GM18867 (cell line): ENCODE results near the gene CACHD1.

Experiments
- ATAC-seq: cut with Tn5 transposase; IDR thresholded peaks from one replicate; pipeline ENCODE4 v1.9.1; 2021; ENCODE audit warnings: mild to moderate bottlenecking, moderate library complexity; ENCODE audit not compliant: unreplicated experiment

Gene CACHD1

DNA sequence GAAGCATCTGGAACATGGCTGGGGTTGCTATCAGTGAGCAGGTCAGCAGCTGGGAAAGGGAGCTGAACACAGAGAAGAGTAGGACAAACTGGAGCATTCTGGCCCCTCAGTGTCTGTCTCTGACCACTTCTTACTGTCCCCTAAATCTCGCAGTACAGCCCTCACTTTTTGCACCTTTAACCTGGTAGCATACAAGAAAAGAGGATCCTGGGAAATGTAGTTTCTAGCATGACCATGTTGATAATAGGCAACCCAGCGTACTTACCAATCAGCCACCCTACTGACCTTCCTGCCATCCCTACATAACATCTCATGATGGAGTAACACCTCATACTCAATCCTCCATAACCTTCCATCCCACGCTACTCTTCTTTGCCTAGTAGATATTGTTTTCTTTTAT, 175.8 kb downstream of the CACHD1 start:
- no peak for ATAC-seq

DNA sequence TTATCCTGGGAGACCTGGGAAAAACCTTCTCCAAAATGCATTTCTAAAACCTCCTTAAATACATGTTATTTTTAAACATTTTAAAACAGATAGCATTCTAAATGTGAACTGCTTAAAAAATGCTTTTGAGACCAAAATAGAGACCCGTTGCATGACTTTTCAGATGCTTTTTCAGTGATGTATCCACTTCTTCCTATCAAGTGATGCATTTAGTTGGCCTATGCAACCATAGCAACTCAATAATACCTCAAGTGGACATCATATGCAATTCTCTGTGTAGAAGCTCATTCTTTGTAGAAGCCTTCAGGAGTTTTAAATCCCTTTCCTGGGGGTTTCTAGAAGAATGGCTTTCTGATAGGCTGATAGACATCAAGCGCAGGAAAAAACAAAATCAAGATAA, 180.5 kb downstream of the CACHD1 start:
- ATAC-seq: no peak

- ATAC-seq: no peak
These were observed 181.9 kb downstream of the CACHD1 start for GRCh38 chr1:64651841-64652240.

DNA sequence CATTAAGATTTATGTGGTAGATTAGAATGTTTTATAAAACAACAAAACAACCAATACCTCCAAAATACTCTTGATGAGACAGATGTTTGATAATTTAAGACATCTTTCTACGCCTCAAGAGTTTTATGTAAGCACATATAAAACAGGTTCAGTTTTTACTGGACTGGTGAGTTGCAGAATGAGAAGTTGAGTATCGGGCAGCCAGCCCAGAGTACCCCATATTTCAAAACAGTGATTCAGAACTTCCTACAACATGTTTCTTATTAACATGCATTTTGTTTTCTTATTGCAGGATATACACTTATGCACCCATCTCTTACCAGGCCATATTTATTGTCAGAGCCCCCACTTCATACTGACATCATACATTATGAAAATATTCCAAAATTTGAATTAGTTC, 183.5 kb downstream of the CACHD1 start:
- no peak for ATAC-seq

DNA sequence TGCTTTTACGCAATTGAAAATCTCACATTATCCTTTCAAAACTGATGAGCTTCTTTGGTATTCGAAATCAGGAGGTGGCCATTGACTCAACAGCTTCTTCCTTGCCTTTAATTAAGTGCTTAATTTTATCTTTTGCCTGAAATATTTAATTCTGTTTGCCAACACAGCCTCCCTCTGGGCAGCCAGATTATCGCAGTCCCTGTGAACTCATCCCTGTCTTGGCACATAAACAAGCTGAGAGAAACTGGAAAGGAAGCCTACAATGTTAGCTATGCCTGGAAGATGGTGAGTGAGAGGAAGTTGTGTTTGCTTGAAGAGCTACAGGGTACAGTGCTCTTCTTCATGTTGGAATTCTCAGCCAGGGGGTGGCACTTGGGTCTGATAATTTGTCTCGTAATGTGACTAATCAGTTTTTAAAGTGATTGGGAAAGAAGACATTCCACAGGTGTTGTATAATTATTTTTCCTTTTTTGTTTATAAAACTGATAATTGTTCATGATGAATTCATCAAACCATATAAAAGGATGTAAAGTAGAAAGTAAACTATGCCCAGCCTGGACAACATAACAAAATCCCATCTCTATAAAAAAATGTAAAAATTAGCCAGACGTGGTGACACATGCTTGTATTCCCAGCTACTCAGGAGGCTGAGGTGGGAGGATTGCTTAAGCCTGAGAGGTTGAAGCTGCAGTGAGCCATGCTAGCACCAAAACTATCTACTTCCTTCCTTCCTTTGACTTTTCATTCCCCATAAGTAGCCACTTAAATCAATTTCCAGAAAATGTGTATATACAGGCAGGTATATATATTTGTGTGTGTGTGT, 184.8 kb downstream of the CACHD1 start:
- ATAC-seq: no peak

- no peak for ATAC-seq
These were observed 185.9 kb downstream of the CACHD1 start for GRCh38 chr1:64655861-64656260.

- no peak for ATAC-seq
These were observed 189.7 kb downstream of the CACHD1 start for GRCh38 chr1:64659478-64660138.

DNA sequence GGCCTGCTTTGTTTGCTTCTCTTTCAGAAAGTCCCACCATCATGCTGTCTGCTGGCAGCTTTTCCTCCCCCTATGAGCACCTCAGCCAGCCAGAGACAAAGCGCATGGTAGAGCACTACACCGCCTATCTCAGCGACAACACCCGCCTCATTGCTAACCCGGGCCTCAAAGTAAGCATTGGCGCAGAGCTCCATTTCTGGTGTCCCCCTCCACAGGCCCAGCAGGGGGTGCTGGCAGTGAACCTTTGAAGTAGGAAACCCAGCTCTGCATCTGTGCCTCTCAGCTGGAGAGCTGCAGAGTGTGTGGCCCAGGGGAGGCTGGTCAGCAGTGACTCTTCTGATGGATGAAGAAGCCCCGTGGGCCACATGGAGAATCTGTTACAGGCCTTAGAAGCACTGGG, 193.7 kb downstream of the CACHD1 start:
- peak; percentile 47 for ATAC-seq

DNA sequence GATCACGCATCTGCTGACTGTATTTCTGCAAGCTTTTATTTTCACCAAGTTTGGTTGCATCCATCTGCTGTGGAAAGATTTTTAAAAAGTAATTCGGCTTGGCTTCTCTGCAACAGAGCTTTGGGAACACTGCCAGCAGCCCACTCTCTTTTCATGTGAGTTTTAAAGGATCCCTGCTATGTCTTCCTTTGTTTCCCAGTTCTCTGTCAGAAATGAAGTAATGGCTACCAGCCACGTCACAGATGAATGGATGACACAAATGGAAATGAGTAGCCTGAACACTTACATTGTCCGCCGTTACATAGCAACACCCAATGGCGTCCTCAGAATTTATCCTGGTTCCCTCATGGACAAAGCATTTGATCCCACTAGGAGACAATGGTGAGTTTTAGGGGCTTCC, 194.4 kb downstream of the CACHD1 start:
- ATAC-seq: no peak

DNA sequence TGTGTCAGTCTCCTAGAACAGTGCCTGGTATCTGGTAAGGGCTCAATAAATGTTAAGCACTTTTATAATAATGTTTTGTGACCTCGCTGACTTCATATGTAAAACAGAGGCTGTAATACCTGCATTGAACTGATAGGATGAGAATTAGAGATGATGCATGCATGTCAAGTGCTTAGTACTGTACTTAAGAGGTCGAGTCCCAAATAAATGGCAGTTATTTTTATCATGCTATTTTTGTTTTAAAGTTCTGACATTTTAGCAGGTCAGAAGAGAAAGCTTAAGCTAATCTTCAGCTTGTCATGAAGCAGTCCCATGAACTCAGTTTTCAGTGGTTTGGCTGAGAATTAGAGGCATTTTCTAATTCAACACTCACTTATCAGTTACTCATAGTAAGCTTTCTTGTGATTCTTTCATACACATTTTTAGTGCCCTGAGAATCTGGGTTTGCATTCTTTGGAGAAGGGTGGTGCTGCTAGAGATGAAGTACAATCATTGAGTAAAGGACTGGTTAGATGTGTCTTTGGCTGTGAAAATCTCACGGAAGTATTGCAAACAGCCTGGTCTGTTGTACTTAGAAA, 199.3 kb downstream of the CACHD1 start:
- ATAC-seq: no peak

GRCh38 chr1:64675718-64676345, 205.9 kb downstream of the CACHD1 start:
- ATAC-seq: no peak

DNA sequence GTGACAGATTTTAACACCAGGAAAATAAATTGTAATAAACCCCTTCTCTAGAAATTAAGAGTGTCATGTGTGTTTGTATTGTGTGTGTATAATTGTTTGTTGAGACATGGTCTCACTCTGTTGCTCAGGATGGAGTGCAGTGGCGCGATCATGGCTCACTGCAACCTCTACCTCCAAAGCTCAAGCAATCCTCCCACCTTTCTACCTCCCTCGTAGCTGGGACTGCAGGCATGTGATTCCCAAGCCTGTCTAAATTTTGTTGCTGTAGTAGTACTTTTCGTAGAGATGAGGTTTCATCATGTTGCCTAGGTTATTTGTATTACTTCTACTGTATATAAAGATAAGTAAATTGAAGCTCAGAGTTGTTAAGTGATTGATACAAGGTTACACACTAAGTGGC, 206.5 kb downstream of the CACHD1 start:
- ATAC-seq: no peak

GRCh38 chr1:64677532-64677931, 207.6 kb downstream of the CACHD1 start:
- ATAC-seq: no peak

DNA sequence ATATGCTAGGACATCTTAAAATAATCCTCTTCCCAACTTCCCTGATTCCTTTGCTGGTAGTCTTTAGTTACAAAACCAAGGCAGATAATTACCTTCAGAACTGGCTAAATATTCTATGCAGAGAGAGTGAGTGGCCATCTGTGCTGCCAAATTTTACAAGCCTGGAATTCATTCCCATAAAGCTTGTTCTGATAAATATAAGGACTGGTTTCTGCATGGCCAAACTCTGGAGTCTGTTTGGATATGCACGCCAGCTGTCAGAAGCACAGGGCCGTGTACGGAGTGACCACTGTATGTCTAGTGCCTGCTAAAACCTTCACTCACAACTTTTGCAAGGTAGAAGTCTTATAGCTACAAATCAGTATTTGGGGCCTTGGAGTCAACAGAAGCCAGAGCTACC, 208.4 kb downstream of the CACHD1 start:
- ATAC-seq: no peak

- no peak for ATAC-seq
These were observed 209.2 kb downstream of the CACHD1 start for GRCh38 chr1:64679177-64679576.

- ATAC-seq: no peak
These were observed 210.7 kb downstream of the CACHD1 start for GRCh38 chr1:64680599-64680998.

GRCh38 chr1:64681043-64681442, 211.1 kb downstream of the CACHD1 start:
- ATAC-seq: no peak

DNA sequence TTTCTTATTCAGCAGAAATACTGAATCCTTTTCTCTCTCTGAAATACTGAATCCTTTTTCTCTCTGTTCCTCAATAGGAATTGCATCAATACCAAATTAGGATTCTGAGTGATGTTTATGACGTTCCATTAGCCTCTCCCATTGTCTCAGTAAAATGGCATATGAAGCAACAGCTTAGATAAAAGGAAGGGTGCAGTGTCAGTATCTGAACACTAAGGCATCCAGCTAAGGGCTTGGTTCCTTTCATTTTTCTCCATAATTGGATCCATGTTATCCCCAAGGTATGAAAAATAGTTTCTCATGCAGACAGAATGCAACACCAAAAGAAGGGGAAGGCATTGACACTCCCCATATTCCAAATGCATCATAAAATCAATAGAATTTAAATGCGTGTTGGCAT, 213.5 kb downstream of the CACHD1 start:
- ATAC-seq: no peak

DNA sequence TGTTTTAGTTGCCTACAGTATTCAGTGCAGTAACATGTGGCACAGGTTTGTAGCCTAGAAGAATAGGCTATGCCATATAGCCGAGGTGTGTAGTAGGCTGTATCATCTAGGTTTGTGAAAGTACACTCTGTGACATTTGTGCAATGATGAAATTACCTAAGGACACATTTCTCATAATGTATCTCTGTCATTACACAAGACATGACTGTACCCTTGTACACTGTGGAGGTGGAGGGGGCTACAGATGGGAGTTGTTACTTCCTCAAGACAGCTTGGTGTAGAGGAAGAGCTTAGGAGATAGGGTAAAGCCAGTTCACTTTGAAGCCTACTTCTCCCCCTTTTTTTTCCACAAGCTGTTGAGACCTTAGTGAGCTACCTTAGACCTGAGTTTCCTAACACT, 215.3 kb downstream of the CACHD1 start:
- ATAC-seq: no peak

DNA sequence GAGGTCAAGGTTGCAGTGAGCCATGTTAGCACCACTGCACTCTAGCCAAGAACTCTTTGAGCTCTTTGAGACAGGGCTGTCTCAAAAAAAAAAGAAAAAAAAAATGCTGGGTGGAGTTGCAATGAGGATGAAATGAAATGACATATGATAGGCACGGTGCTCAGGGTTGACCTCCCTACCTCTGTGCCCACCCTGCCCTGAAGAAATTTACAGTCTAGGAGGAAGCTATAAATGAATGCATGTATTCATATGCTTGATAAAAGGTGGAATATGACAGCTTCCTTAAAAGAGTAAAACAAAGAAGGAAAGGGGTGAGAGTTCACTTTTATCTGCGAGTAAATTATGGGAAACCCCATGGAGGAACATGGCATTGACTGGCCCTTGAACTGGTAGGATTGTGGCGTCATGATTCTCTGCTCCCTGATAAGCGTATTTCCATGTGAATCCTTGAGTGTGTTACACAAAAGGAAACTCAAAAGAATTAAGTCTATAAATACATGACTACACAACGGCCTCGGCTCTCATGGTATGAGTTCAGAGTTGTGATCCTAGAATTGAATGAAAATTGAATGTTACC, 215.9 kb downstream of the CACHD1 start:
- ATAC-seq: no peak
